Epithelial cell of proximal tubule (primary cell): ENCODE data around the gene HJURP. TPM values are rescaled to one million over a fixed set of nuclear protein-coding genes. Genes with fewer than 3 reads are reported as not detected.
"Not testable (repeated sequence)": the region's sequence is repeated elsewhere in the genome, so short reads cannot be mapped to it uniquely, and the experiment has no call there.

Source experiments
- DNase-seq: peaks from one replicate; pipeline ENCODE4 v3.0.0-alpha.2; 2011; ENCODE audit warnings: low read depth
- H3K4me3 ChIP-seq: 2 replicates; pipeline ENCODE4 v1.5.1; 2011; ENCODE audit warnings: low read depth, mild to moderate bottlenecking, low read length
- CTCF ChIP-seq: conservative IDR thresholded peaks from 2 replicates; pipeline ENCODE4 v1.5.1; 2012; ENCODE audit warnings: low read depth, mild to moderate bottlenecking, low read length
- total RNA-seq: library from RNA; depleted of rRNA; stranded (reverse); fragments of >200 nt; gene quantifications from 2 replicates; pipeline ENCODE4 v1.2.3, GENCODE V29; 2015

The HJURP gene
- total RNA-seq = 56.9 and 64.9 TPM in 2 replicates

DNA sequence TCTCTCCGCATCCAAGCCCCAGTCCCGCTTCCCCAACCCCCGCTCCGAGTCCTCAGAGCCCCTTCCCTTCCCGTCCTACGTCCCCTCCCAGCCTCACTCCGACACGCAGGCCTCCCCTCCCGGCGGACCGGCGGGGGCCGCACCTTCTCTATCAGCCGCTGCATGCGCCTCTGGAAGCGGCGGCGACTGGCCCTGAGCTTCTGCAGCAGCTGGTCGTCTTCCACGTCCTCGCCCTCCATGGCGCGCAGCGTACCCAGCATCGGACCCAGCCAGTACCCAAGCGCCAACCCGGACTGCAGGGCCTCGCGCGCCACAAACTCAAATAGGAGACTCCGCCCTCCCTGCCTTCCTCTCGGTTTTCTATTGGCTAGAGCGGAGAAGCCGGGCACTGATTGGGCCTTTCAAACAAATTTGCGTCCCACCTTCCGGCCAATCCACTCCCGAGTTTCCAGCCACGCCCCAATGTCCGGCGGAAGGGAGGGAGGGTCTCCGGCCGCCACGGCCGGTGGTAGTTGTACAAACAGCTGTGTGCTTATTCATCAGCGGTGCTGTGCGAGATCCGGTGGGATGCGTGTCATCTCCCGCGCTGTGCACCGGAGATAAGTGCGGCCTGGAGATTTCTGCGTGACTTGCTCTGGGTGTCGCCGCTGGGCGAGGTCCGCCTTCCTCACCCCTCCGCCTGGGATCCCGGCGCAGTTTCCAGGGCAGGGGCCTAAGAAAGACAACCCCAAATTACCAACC lies at the start of gene HJURP:
Gene HJURP (minus strand): TSS at position 295 of the 741 bp plus-strand sequence. CDS start 35 bp downstream, at position 260.
- H3K4me3 ChIP-seq = peak within 1 kb of the TSS; percentile 96
- peak; percentile 60 for DNase-seq
- TF ChIP-seq CTCF = no peak

GRCh38 chr2:233901884-233902283 lies 47.5 kb upstream of the HJURP start:
- no peak overlapping the region for H3K4me3 ChIP-seq
- no peak for DNase-seq
- no peak for TF ChIP-seq CTCF

DNA sequence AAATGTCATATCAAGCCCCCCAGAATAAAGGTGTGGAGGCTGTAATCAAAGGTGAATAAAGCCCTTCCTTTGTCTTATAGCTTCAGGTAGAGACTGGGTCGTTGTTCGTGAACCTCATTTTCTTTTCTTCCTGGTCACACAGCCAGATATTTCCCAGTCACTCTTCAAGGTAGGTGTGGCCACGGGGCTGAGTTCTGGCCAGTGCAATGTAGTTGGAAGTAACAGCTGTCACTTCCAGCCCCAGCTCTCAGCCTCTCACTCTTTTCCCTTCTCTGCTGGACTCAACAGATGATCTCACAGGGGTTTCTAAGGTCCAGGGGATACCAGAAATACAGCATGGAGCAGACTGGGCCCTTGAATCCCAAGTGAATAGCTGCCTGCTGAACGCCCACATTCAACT lies 47.0 kb upstream of the HJURP start:
- TF ChIP-seq CTCF = no peak
- H3K4me3 ChIP-seq = no peak overlapping the region
- DNase-seq = no peak

DNA sequence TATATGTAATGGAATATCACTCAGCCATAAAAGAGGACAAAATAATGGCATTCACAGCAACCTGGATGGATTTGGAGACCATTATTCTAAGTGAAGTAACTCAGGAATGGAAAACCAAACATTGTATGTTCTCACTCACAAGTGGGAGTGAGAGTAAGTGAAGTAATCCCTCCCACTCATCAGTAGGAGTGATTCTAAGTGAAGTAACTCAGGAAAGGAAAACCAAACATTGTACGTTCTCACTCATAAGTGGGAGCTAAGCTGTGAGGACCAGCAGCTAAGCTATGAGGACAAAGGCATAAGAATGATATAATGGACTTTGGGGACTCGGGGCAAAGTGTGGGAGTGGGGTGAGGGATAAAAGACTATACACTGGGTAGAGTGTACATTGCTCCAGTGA lies 41.9 kb upstream of the HJURP start:
- not testable (repeated sequence) for H3K4me3 ChIP-seq, DNase-seq

DNA sequence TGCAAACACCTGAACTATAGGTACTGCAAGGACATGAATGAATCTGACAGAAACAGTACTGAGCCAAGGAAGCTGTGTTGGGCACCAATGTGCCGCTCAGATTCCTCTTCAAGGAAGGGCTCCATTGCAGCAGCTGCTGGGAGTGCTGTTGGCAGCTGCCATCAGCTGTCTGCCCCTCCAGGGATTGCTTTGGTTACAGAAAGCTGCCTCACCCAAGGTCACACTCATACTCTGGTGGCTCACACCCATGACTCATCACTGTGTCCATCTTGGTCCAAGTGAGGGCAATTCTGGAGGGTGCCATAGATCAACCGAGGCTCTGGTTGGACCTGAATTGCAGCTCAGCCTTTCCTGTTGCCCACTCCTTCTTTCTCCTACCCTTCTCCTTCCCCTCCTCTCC lies 38.5 kb upstream of the HJURP start:
- H3K4me3 ChIP-seq = no peak overlapping the region
- no peak for TF ChIP-seq CTCF
- DNase-seq = no peak

DNA sequence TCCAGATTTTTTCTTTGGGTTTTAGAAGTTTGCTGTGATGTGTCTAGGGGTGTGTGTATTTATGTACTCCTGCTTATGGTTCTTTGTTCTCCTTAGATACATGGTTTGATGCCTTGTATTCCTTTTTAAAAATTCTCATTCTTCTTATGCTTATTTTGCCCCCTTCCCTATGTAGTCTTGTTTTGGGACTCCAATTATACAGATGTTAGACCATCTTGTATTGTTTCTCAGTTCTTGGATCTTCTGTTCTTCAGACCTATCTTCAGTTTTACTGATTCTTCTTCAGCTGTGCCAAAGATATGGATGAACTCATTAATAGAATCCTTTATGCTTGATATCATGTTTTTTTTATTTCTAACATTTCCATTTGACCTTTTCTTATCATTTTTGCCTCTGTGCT lies 28.0 kb upstream of the HJURP start:
- no peak for DNase-seq
- no peak for TF ChIP-seq CTCF
- H3K4me3 ChIP-seq = no peak overlapping the region

GRCh38 chr2:233872125-233872524 lies 17.8 kb upstream of the HJURP start:
- H3K4me3 ChIP-seq, DNase-seq: not testable (repeated sequence)

DNA sequence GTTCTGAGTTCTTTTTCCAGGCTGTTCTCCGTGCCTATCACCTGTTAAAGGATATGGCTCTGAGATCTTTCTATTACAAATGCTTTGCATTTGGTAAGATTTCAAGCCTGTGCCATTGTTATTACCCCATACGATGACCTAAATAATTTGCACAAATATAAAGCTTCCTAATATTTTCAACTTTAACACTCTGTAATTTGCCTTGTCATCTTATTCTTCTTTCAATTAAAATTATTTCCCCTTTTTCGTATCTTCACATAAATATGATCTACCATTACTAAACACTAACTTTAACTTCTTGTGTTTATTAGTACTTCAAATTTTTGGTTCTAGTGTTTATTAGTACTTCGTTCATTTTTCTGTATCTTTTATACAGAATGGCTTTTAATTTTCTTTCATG lies 17.1 kb upstream of the HJURP start:
- no peak for DNase-seq
- TF ChIP-seq CTCF = no peak
- no peak overlapping the region for H3K4me3 ChIP-seq
